HG02852 (cell line): ENCODE results near the gene ATM.
"Not testable (repeated sequence)": the region's sequence is repeated elsewhere in the genome, so short reads cannot be mapped to it uniquely, and the experiment has no call there.

Experiments
- ATAC-seq: cut with Tn5 transposase; IDR thresholded peaks from one replicate; pipeline ENCODE4 v1.9.1; 2021; ENCODE audit warnings: mild to moderate bottlenecking, moderate library complexity; ENCODE audit not compliant: unreplicated experiment

ATM gene

GRCh38 chr11:108286370-108286769 is 63.5 kb downstream of the ATM start:
- ATAC-seq, result no peak

GRCh38 chr11:108286956-108287355 is 64.1 kb downstream of the ATM start:
- no peak for ATAC-seq

GRCh38 chr11:108289066-108289465 is 66.2 kb downstream of the ATM start:
- not testable (repeated sequence) for ATAC-seq

- no peak for ATAC-seq
Measured at GRCh38 chr11:108289699-108290098, 66.8 kb downstream of the ATM start.

- ATAC-seq, result no peak
Measured at GRCh38 chr11:108293229-108293628, 70.4 kb downstream of the ATM start.

- no peak for ATAC-seq
Measured at GRCh38 chr11:108302121-108302785, 79.4 kb downstream of the ATM start.

- no peak for ATAC-seq
Measured at GRCh38 chr11:108307751-108308150, 84.9 kb downstream of the ATM start.

GRCh38 chr11:108313444-108313843 is 90.6 kb downstream of the ATM start:
- no peak for ATAC-seq

GRCh38 chr11:108316061-108316460 is 93.2 kb downstream of the ATM start:
- ATAC-seq, result no peak

GRCh38 chr11:108319541-108320145 is 96.8 kb downstream of the ATM start:
- ATAC-seq, result no peak

GRCh38 chr11:108322666-108323065 is 99.8 kb downstream of the ATM start:
- no peak for ATAC-seq

- no peak for ATAC-seq
Measured at GRCh38 chr11:108324587-108324986, 101.7 kb downstream of the ATM start.

- no peak for ATAC-seq
Measured at GRCh38 chr11:108333403-108333899, 110.6 kb downstream of the ATM start.

- ATAC-seq, result no peak
Measured at GRCh38 chr11:108338750-108339149, 115.9 kb downstream of the ATM start.

GRCh38 chr11:108340973-108341372 is 118.1 kb downstream of the ATM start:
- ATAC-seq, result no peak

- ATAC-seq, result no peak
Measured at GRCh38 chr11:108341654-108342053, 118.8 kb downstream of the ATM start.

- no peak for ATAC-seq
Measured at GRCh38 chr11:108343714-108344113, 120.8 kb downstream of the ATM start.

- no peak for ATAC-seq
Measured at GRCh38 chr11:108345767-108346166, 122.9 kb downstream of the ATM start.

GRCh38 chr11:108346451-108346850 is 123.6 kb downstream of the ATM start:
- no peak for ATAC-seq

GRCh38 chr11:108351468-108351867 is 128.6 kb downstream of the ATM start:
- no peak for ATAC-seq

- ATAC-seq, result no peak
Measured at GRCh38 chr11:108364159-108364558, 141.3 kb downstream of the ATM start.

- ATAC-seq, result no peak
Measured at GRCh38 chr11:108368134-108368533, 145.3 kb downstream of the ATM start.

- ATAC-seq, result no peak
Measured at GRCh38 chr11:108369064-108369463, 146.2 kb downstream of the ATM start.
